ENCODE measurements around the gene SLC25A23. TPM values are rescaled to one million over a fixed set of nuclear protein-coding genes. Genes with fewer than 3 reads are reported as not detected.

SLC25A23 gene
- total and polyA plus RNA-seq, 2 of the 8 experiments (the other 6 are each of a cell fraction or from before 2014, with no cell fraction given): 18.0 to 48.1 TPM

DNA sequence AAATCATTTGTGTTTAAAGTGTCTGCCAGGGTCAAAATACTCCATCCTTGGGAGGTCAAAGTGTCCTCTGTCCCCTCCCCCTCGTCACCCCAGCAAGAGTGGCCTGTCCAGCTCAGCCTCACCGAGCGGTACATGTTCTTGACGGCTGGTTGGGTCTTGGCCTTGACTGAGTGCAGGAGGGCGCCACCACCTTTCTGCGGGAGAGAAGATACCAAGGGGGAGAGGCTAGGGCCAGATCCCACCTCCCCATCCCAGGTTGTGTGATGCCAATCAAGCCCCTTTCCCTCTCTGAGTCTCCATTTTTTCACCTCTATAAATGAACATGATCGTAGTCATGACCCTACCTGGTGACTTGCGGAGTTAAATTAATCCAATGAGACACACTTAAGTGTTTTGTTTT lies 10.6 kb upstream of the SLC25A23 start:
- H4K20me1 ChIP-seq (replicated peaks in 1 of 2; ENCODE audit: control insufficient read depth in 1 of 2, insufficient read depth in 2 of 2, low read length in 2 of 2): peaks cover 0 to 12% of the 10 kb centered on the region in 2 experiments
- peaks cover 0 to 8% (median 6%) of the 10 kb centered on the region in 4 experiments; a peak in 6 of 7 replicates for H3K27me3 ChIP-seq (replicated peaks in 1 of 4; ENCODE audit: control insufficient read depth in 3 of 4, extremely low read depth in 1 of 4, insufficient read depth in 3 of 4, low read length in 3 of 4)
- no peak overlapping the region for H3K27ac ChIP-seq (ENCODE audit: low read depth, low read length)
- no peak overlapping the region for H4K91ac ChIP-seq (replicated peaks; ENCODE audit: insufficient read length, low read length)
- no peak overlapping the region for H3K9ac ChIP-seq (replicated peaks in 1 of 4; ENCODE audit: extremely low read depth in 1 of 4, low read depth in 3 of 4, low read length in 3 of 4)
- H3K18ac ChIP-seq (ENCODE audit: extremely low read depth, low read length): no peak overlapping the region
- TF ChIP-seq KDM5A (IDR thresholded peaks at IDR 0.05; ENCODE audit: low read length) (no peak), JUN (IDR thresholded peaks at IDR 0.05; ENCODE audit: low read depth, low read length) (no peak), PHF8 (conservative IDR thresholded peaks at IDR 0.05; ENCODE audit: low read depth, low read length) (no peak), EZH2 (IDR thresholded peaks at IDR 0.05; ENCODE audit: low read depth, low read length, severe bottlenecking) (no peak)
- TF ChIP-seq, protein P1, sequence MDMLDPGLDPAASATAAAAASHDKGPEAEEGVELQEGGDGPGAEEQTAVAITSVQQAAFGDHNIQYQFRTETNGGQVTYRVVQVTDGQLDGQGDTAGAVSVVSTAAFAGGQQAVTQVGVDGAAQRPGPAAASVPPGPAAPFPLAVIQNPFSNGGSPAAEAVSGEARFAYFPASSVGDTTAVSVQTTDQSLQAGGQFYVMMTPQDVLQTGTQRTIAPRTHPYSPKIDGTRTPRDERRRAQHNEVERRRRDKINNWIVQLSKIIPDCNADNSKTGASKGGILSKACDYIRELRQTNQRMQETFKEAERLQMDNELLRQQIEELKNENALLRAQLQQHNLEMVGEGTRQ (IDR thresholded peaks at IDR 0.05; ENCODE audit: low read length): no peak
- TF ChIP-seq, protein P2, sequence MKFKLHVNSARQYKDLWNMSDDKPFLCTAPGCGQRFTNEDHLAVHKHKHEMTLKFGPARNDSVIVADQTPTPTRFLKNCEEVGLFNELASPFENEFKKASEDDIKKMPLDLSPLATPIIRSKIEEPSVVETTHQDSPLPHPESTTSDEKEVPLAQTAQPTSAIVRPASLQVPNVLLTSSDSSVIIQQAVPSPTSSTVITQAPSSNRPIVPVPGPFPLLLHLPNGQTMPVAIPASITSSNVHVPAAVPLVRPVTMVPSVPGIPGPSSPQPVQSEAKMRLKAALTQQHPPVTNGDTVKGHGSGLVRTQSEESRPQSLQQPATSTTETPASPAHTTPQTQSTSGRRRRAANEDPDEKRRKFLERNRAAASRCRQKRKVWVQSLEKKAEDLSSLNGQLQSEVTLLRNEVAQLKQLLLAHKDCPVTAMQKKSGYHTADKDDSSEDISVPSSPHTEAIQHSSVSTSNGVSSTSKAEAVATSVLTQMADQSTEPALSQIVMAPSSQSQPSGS (IDR thresholded peaks at IDR 0.05; ENCODE audit: low read length): no peak
- TF ChIP-seq, protein P3, sequence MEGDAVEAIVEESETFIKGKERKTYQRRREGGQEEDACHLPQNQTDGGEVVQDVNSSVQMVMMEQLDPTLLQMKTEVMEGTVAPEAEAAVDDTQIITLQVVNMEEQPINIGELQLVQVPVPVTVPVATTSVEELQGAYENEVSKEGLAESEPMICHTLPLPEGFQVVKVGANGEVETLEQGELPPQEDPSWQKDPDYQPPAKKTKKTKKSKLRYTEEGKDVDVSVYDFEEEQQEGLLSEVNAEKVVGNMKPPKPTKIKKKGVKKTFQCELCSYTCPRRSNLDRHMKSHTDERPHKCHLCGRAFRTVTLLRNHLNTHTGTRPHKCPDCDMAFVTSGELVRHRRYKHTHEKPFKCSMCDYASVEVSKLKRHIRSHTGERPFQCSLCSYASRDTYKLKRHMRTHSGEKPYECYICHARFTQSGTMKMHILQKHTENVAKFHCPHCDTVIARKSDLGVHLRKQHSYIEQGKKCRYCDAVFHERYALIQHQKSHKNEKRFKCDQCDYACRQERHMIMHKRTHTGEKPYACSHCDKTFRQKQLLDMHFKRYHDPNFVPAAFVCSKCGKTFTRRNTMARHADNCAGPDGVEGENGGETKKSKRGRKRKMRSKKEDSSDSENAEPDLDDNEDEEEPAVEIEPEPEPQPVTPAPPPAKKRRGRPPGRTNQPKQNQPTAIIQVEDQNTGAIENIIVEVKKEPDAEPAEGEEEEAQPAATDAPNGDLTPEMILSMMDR (IDR thresholded peaks at IDR 0.05; ENCODE audit: control extremely low read depth in 1 of 3, insufficient read depth in 1 of 3, low read depth in 1 of 3, low read length in 3 of 3): peak in 2 of 3 experiments; percentile 10 to 25; a peak in 2 of 4 replicates
- DNase-seq (ENCODE audit: low read depth in 1 of 2, low spot score in 2 of 2) (no peak), FAIRE-seq (no peak)
- H2BK20ac ChIP-seq (ENCODE audit: low read length): no peak overlapping the region
- no peak overlapping the region for H2BK15ac ChIP-seq (ENCODE audit: low read length)
- H3K79me2 ChIP-seq (ENCODE audit: control insufficient read depth in 1 of 2, insufficient read depth in 2 of 2, low read length in 2 of 2): peaks cover 0 to 5% of the 10 kb centered on the region in 2 experiments; a peak in 2 of 4 replicates
- H3K4ac ChIP-seq (replicated peaks; ENCODE audit: insufficient read length, low read depth, low read length): no peak overlapping the region
- no peak overlapping the region for H3K23ac ChIP-seq (ENCODE audit: insufficient read length)
- no peak overlapping the region for H4K8ac ChIP-seq (ENCODE audit: extremely low read depth, insufficient read depth, low read length)
- H2BK120ac ChIP-seq (replicated peaks; ENCODE audit: low read depth, low read length): no peak overlapping the region
- no peak overlapping the region for H3K4me3 ChIP-seq (ENCODE audit: extremely low read depth in 1 of 4, insufficient read depth in 2 of 4, low read depth in 3 of 4, low read length in 4 of 4)
- no peak overlapping the region for H3K56ac ChIP-seq (replicated peaks; ENCODE audit: insufficient read length, low read depth, low read length)
- no peaks in the 10 kb centered on the region; the same call in 1 of the 2 replicates for H3K79me1 ChIP-seq (ENCODE audit: low read depth, low read length)
- no peak overlapping the region for H2BK12ac ChIP-seq (ENCODE audit: low read depth, low read length)
- 75% methylated on average over 8 of the region's 8 CpGs; no CpG with 5 or more reads in 1 of the 2 experiments for WGBS, 2 experiments (ENCODE audit: extremely low coverage in 1 of 2, insufficient coverage in 1 of 2, insufficient read length in 1 of 2, insufficient replicate concordance in 2 of 2, low coverage in 1 of 2, low lambda C conversion rate in 2 of 2, missing lambda C conversion rate in 1 of 2)
- ChIA-PET POLR2A (ENCODE audit: partially characterized antibody) (interaction anchor here (1.1 kb wide), 1 partner anchor 47 kb away, joined by 3 read pairs; no protein-coding TSS in a partner anchor), CTCF (ENCODE audit: partially characterized antibody) (interaction anchor here (0.8 to 1.3 kb wide), 4 partner anchors 12 to 36 kb away, joined by 3 to 4 read pairs (median 4); no protein-coding TSS in a partner anchor)
- H3K4me1 ChIP-seq (replicated peaks in 1 of 4; ENCODE audit: control insufficient read depth in 3 of 4, insufficient read depth in 4 of 4, low read length in 3 of 4): peaks cover 0 to 7% (median 2%) of the 10 kb centered on the region in 4 experiments; a peak in 4 of 7 replicates
- peaks cover 2% of the 10 kb centered on the region; the same call in 1 of the 2 replicates for H3K23me2 ChIP-seq (ENCODE audit: low read depth, low read length)
- peaks cover 0 to 8% (median 3%) of the 10 kb centered on the region in 4 experiments; a peak in 2 of 8 replicates for H3K36me3 ChIP-seq (ENCODE audit: control insufficient read depth in 2 of 4, insufficient read depth in 4 of 4, low read length in 3 of 4)
- H3K4me2 ChIP-seq (ENCODE audit: insufficient read depth in 1 of 2, low read depth in 2 of 2, low read length in 2 of 2): no peak overlapping the region
- H2BK5ac ChIP-seq (ENCODE audit: low read depth, low read length): no peak overlapping the region
- H4K5ac ChIP-seq (ENCODE audit: insufficient read length, low read depth, low read length): no peak overlapping the region
- no peak overlapping the region for H2AK5ac ChIP-seq (ENCODE audit: low read depth, low read length)
- no peak overlapping the region for H2AFZ ChIP-seq (ENCODE audit: low read length)
- no peaks in the 10 kb centered on the region for H3K9me3 ChIP-seq (ENCODE audit: insufficient read depth in 2 of 2, low read depth in 1 of 2, low read length in 1 of 2)
- no peak overlapping the region for H3K14ac ChIP-seq (ENCODE audit: insufficient read length)
